ENCODE data around the gene CDH23. TPM values are rescaled to one million over a fixed set of nuclear protein-coding genes. Genes with fewer than 3 reads are reported as not detected.

Gene CDH23
- total RNA-seq, 2 experiments from 2014 or later, result 4.0 to 4.5 TPM

DNA sequence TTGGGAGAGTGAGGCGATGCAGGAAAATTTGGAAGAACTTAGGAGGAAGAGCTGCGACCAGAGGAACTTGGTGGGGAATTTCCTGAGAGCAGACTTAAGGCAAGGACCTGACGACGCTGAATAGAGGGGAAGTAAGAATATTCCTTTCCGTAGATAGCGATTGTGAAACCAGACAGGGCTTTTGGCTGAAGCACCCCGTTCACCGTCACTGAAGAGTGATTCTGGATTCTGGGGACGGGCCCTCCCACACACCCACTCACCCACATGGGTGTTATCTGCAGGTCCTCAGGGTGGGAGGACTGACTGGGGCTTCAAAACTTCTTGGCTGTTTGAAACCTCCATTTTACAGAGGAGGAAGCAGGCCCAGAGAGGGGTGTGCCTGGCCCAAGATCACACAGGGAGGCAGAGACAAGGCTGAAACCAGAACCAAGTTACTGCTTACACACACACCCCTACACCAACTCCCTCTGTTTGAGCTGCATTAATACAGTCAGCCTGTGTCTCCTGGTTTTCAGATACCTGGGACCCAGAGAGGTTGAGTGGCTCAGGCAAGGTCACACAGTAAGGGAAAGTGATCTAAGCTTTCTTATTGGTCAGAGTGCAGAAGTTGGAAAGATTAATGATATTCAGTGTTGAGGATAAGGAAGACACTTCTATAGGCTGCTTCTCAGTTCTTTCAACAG is 37.2 kb upstream of the CDH23 start:
- Mint-ChIP-seq H3K9me3 (no peaks in the 10 kb centered on the region), H3K4me3 (no peak overlapping the region), H3K27ac (no peak overlapping the region), H3K36me3 (ENCODE audit: low read depth) (no peaks in the 10 kb centered on the region), H3K4me1 (no peaks in the 10 kb centered on the region), H3K27me3 (no peaks in the 10 kb centered on the region)
- POLR2A ChIA-PET, result no interaction called here
- CTCF ChIA-PET, result interaction anchor here (0.6 to 2.1 kb wide), 4 partner anchors 18 to 55 kb away, joined by 3 to 11 read pairs (median 3); no protein-coding TSS in a partner anchor
- DNase-seq, result no peak

- no peak for DNase-seq
- CTCF ChIA-PET, result interaction anchor here (1.2 kb wide), 1 partner anchor 19 kb away, joined by 3 read pairs; no protein-coding TSS in a partner anchor
- Mint-ChIP-seq H3K36me3 (ENCODE audit: low read depth) (no peaks in the 10 kb centered on the region), H3K27me3 (no peaks in the 10 kb centered on the region), H3K4me1 (no peaks in the 10 kb centered on the region), H3K9me3 (no peaks in the 10 kb centered on the region), H3K27ac (no peak overlapping the region), H3K4me3 (no peak overlapping the region)
- POLR2A ChIA-PET, result no interaction called here
Measured at GRCh38 chr10:71360735-71361134, 36.0 kb upstream of the CDH23 start.

- ChIA-PET POLR2A (no interaction called here), CTCF (interaction anchor here (1.2 kb wide), 1 partner anchor 20 kb away, joined by 3 read pairs; no protein-coding TSS in a partner anchor)
- no peaks in the 10 kb centered on the region for H3K9me3 Mint-ChIP-seq
- no peak overlapping the region for H3K27ac Mint-ChIP-seq
- no peak for DNase-seq
- H3K4me1 Mint-ChIP-seq, result no peaks in the 10 kb centered on the region
- H3K36me3 Mint-ChIP-seq (ENCODE audit: low read depth), result no peaks in the 10 kb centered on the region
- H3K4me3 Mint-ChIP-seq, result no peak overlapping the region
- H3K27me3 Mint-ChIP-seq, result no peaks in the 10 kb centered on the region
Measured at GRCh38 chr10:71361581-71361980, 35.1 kb upstream of the CDH23 start.

DNA sequence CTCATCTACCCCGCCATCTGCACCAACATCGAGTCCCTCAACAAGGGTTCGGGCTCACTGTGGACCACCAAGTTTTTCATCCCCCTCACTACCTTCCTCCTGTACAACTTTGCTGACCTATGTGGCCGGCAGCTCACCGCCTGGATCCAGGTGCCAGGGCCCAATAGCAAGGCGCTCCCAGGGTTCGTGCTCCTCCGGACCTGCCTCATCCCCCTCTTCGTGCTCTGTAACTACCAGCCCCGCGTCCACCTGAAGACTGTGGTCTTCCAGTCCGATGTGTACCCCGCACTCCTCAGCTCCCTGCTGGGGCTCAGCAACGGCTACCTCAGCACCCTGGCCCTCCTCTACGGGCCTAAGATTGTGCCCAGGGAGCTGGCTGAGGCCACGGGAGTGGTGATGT is 34.6 kb upstream of the CDH23 start:
- H3K4me1 Mint-ChIP-seq, result no peaks in the 10 kb centered on the region
- POLR2A ChIA-PET, result no interaction called here
- no peak for DNase-seq
- H3K9me3 Mint-ChIP-seq, result no peaks in the 10 kb centered on the region
- CTCF ChIA-PET, result no interaction called here
- H3K36me3 Mint-ChIP-seq (ENCODE audit: low read depth), result no peaks in the 10 kb centered on the region
- H3K27me3 Mint-ChIP-seq, result no peaks in the 10 kb centered on the region
- no peak overlapping the region for H3K27ac Mint-ChIP-seq
- no peak overlapping the region for H3K4me3 Mint-ChIP-seq

DNA sequence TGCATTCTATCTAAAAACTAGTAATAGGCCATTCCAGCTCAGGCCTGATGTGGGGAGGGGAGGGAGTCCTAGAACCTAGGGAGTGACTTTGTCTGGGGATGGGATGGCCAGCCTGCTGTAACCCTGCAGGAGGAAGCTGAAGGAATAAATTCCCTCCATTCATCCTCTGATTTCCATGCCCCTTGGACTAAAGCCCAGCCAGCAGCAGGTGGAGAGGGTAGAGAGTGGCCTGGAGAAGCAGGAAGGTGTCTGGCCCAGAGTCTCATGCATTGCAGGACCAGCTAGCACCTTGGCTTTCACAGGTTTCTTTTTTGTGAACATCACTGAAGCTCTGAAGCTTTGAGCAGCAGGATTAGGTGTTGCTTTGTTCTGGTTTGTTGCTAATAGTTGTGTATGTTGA is 32.8 kb upstream of the CDH23 start:
- POLR2A ChIA-PET, result interaction anchor here (0.8 kb wide), 1 partner anchor 36 kb away, joined by 8 read pairs; no protein-coding TSS in a partner anchor
- CTCF ChIA-PET, result interaction anchor here (0.7 to 1.8 kb wide), 3 partner anchors 9 to 167 kb away, joined by 3 to 5 read pairs (median 4); no protein-coding TSS in a partner anchor
- H3K27ac Mint-ChIP-seq, result no peak overlapping the region
- H3K27me3 Mint-ChIP-seq, result no peaks in the 10 kb centered on the region
- H3K9me3 Mint-ChIP-seq, result no peaks in the 10 kb centered on the region
- H3K4me1 Mint-ChIP-seq, result no peaks in the 10 kb centered on the region
- no peak for DNase-seq
- H3K4me3 Mint-ChIP-seq, result no peak overlapping the region
- H3K36me3 Mint-ChIP-seq (ENCODE audit: low read depth), result no peaks in the 10 kb centered on the region

GRCh38 chr10:71365366-71365765 is 31.4 kb upstream of the CDH23 start:
- Mint-ChIP-seq H3K27me3 (no peaks in the 10 kb centered on the region), H3K9me3 (no peaks in the 10 kb centered on the region), H3K36me3 (ENCODE audit: low read depth) (no peaks in the 10 kb centered on the region), H3K4me1 (no peaks in the 10 kb centered on the region), H3K4me3 (no peak overlapping the region), H3K27ac (no peak overlapping the region)
- no peak for DNase-seq
- ChIA-PET POLR2A (no interaction called here), CTCF (interaction anchor here (1.1 to 1.9 kb wide), 3 partner anchors 9 to 50 kb away, joined by 3 to 6 read pairs (median 3); no protein-coding TSS in a partner anchor)

GRCh38 chr10:71366690-71367089 is 30.0 kb upstream of the CDH23 start:
- DNase-seq, result no peak

GRCh38 chr10:71367271-71367670 is 29.4 kb upstream of the CDH23 start:
- no peaks in the 10 kb centered on the region for H3K4me1 Mint-ChIP-seq
- H3K4me3 Mint-ChIP-seq, result no peak overlapping the region
- POLR2A ChIA-PET, result no interaction called here
- no peak for DNase-seq
- CTCF ChIA-PET, result interaction anchor here (0.6 to 1.5 kb wide), 2 partner anchors 9 to 26 kb away, joined by 3 to 4 read pairs; no protein-coding TSS in a partner anchor
- H3K9me3 Mint-ChIP-seq, result no peaks in the 10 kb centered on the region
- H3K27ac Mint-ChIP-seq, result no peak overlapping the region
- H3K36me3 Mint-ChIP-seq (ENCODE audit: low read depth), result no peaks in the 10 kb centered on the region
- peaks cover 5% of the 10 kb centered on the region for H3K27me3 Mint-ChIP-seq

More at GRCh38 chr10:71366690-71367089, 30.0 kb upstream of the CDH23 start:
- CTCF ChIA-PET, result interaction anchor here (0.7 to 1.5 kb wide), 4 partner anchors 10 to 391 kb away, joined by 3 to 4 read pairs (median 4); no protein-coding TSS in a partner anchor
- H3K4me3 Mint-ChIP-seq, result no peak overlapping the region
- no peak overlapping the region for H3K27ac Mint-ChIP-seq
- no peaks in the 10 kb centered on the region for H3K9me3 Mint-ChIP-seq
- no peaks in the 10 kb centered on the region for H3K36me3 Mint-ChIP-seq (ENCODE audit: low read depth)
- POLR2A ChIA-PET, result no interaction called here
- no peaks in the 10 kb centered on the region for H3K4me1 Mint-ChIP-seq
- peaks cover 5% of the 10 kb centered on the region for H3K27me3 Mint-ChIP-seq

DNA sequence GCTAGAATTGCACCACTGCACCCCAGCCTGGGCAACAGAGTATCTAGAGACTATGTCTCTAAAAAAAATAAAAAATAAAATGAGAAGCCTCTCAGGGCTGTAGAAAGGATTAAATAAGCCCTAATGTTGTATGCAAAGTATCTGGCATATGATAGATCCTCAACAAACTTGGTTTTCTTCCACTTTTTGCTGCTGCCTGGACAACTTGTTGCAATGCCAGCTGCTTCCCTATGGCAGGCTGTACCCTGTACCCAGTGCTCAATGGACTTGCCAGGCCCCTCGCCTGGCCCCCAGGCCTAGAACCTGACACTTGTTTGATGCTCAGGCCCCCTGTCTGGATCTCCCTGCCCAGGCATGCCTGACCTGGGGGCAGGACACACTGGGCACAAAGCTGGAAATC is 28.5 kb upstream of the CDH23 start:
- Mint-ChIP-seq H3K4me3 (no peak overlapping the region), H3K9me3 (no peaks in the 10 kb centered on the region), H3K27ac (no peak overlapping the region), H3K4me1 (no peaks in the 10 kb centered on the region), H3K27me3 (peaks cover 5% of the 10 kb centered on the region), H3K36me3 (ENCODE audit: low read depth) (no peaks in the 10 kb centered on the region)
- CTCF ChIA-PET, result interaction anchor here (0.6 to 1.5 kb wide), 4 partner anchors 16 to 597 kb away, joined by 3 to 4 read pairs (median 3); partner anchors contain the start of gene SLC29A3
- no peak for DNase-seq
- POLR2A ChIA-PET, result no interaction called here

- Mint-ChIP-seq H3K27me3 (peaks cover 5% of the 10 kb centered on the region), H3K27ac (no peak overlapping the region), H3K36me3 (ENCODE audit: low read depth) (no peaks in the 10 kb centered on the region), H3K9me3 (no peaks in the 10 kb centered on the region), H3K4me3 (no peak overlapping the region), H3K4me1 (no peaks in the 10 kb centered on the region)
- no peak for DNase-seq
- POLR2A ChIA-PET, result no interaction called here
- CTCF ChIA-PET, result interaction anchor here (0.6 to 1.2 kb wide), 3 partner anchors 16 to 597 kb away, joined by 3 read pairs; no protein-coding TSS in a partner anchor
Measured at GRCh38 chr10:71368643-71369042, 28.1 kb upstream of the CDH23 start.

- no peak overlapping the region for H3K27ac Mint-ChIP-seq
- no peak for DNase-seq
- no peaks in the 10 kb centered on the region for H3K4me1 Mint-ChIP-seq
- no peaks in the 10 kb centered on the region for H3K9me3 Mint-ChIP-seq
- H3K4me3 Mint-ChIP-seq, result no peak overlapping the region
- ChIA-PET POLR2A (no interaction called here), CTCF (interaction anchor here (0.9 to 1.2 kb wide), 2 partner anchors 32 to 200 kb away, joined by 3 read pairs; no protein-coding TSS in a partner anchor)
- H3K36me3 Mint-ChIP-seq (ENCODE audit: low read depth), result no peaks in the 10 kb centered on the region
- peaks cover 5% of the 10 kb centered on the region for H3K27me3 Mint-ChIP-seq
Measured at GRCh38 chr10:71369602-71370001, 27.1 kb upstream of the CDH23 start.

DNA sequence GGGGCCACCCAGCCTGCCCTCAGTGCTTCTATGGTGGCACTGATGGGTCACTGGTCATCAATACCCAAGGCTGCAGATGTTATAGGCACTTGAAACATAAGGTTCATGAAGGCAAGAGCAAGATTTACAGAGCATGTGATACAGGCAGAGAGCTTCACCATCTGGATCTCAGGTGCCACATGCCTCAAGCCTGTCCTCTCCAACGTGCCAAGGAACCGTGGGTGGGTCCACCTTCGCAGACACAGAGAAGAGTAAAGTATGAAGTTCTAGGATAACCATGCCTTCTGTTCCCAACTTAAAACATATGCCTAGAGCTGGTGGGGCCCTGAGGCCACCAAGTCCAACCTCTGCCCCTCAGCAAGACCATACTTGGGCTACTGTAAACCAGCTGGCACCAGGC is 26.7 kb upstream of the CDH23 start:
- Mint-ChIP-seq H3K9me3 (no peaks in the 10 kb centered on the region), H3K27ac (no peak overlapping the region), H3K4me3 (no peak overlapping the region), H3K4me1 (no peaks in the 10 kb centered on the region), H3K36me3 (ENCODE audit: low read depth) (no peaks in the 10 kb centered on the region), H3K27me3 (peaks cover 5% of the 10 kb centered on the region)
- ChIA-PET POLR2A (no interaction called here), CTCF (interaction anchor here (0.9 kb wide), 1 partner anchor 199 kb away, joined by 3 read pairs; no protein-coding TSS in a partner anchor)
- DNase-seq, result no peak

- Mint-ChIP-seq H3K9me3 (no peaks in the 10 kb centered on the region), H3K27me3 (peaks cover 8% of the 10 kb centered on the region), H3K4me3 (no peak overlapping the region), H3K36me3 (ENCODE audit: low read depth) (no peaks in the 10 kb centered on the region), H3K27ac (no peak overlapping the region), H3K4me1 (peaks cover 10% of the 10 kb centered on the region)
- ChIA-PET CTCF (no interaction called here), POLR2A (no interaction called here)
- no peak for DNase-seq
Measured at GRCh38 chr10:71371750-71372166, 25.0 kb upstream of the CDH23 start.

All from activated CD4-positive, alpha-beta T cell treated with anti-CD3 and anti-CD28 coated beads, Interleukin-2, amount 10 ng/mL, durations not matched to agents 7 days and 5 days (primary cell).